Measurements from ENCODE around the gene TCF7L1.

TCF7L1 gene

DNA sequence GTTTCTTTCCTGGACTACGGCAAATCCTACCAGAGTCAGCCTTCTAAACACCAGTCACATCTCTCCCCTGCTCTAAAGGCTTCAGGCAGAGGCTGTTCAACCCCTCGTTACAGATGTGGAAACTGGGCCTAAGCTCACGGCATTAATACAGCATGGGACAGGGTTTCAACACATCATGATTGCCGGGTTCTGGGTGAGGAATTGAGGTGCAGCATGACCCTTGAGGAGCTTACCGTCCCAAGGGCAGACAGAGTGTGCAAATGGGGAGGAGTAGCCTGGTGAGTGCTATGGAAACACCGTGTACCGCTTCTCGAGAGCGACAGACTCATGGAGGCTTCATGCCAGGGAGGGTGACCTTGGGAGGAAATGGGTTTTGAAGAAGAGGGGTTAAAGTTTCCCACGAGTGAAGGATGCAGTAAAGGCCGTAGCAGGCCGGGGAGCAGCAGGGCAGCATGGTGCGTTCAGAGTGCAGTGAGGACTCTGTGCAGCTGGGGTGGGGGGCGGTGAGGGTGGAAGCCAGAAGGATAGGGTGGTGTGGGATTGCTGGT is 143.5 kb downstream of the TCF7L1 start:
- TF ChIP-seq, protein P1, sequence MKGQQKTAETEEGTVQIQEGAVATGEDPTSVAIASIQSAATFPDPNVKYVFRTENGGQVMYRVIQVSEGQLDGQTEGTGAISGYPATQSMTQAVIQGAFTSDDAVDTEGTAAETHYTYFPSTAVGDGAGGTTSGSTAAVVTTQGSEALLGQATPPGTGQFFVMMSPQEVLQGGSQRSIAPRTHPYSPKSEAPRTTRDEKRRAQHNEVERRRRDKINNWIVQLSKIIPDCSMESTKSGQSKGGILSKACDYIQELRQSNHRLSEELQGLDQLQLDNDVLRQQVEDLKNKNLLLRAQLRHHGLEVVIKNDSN (IDR thresholded peaks at IDR 0.05) = no peak
- TF ChIP-seq TAF1 (IDR thresholded peaks at IDR 0.05; ENCODE audit: low read depth) = no peak
- no peak for TF ChIP-seq CEBPB (IDR thresholded peaks at IDR 0.05)

DNA sequence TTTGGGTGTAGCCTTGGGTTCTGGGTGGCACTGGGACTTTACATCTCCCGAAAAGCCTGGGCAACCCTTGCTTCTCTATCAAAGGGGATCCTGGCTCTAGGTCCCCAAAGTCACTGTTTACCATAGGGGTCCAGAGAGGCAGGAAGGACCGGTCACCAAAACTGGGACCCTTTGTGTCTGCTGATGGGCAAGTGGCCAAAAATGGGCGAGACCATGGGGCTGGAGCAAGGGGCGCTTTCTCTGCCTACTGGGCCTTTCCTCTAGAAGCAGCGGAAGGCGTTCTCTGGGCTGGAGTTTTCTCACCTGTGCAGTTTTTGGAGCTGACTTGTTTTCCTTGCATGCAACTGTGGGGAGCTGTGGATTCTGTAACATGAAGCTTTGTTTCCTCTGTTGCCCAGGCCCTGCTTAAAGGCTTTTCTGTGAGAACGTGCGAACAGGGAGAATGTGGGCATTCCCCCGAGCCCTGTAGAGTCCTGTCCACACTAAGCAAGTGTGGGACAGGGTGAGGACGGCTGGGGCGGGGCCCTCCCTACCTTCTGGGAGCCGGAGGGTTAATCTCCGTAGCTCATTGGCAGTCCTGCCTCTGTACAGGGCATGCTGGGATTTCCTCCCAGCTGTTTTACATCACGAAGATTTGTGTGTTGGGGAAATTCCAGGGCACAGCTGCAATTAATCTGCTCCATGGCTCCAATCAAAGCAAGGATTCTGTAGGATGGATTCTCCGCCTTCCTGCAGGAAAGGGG is 144.4 kb downstream of the TCF7L1 start:
- TF ChIP-seq, protein P2, sequence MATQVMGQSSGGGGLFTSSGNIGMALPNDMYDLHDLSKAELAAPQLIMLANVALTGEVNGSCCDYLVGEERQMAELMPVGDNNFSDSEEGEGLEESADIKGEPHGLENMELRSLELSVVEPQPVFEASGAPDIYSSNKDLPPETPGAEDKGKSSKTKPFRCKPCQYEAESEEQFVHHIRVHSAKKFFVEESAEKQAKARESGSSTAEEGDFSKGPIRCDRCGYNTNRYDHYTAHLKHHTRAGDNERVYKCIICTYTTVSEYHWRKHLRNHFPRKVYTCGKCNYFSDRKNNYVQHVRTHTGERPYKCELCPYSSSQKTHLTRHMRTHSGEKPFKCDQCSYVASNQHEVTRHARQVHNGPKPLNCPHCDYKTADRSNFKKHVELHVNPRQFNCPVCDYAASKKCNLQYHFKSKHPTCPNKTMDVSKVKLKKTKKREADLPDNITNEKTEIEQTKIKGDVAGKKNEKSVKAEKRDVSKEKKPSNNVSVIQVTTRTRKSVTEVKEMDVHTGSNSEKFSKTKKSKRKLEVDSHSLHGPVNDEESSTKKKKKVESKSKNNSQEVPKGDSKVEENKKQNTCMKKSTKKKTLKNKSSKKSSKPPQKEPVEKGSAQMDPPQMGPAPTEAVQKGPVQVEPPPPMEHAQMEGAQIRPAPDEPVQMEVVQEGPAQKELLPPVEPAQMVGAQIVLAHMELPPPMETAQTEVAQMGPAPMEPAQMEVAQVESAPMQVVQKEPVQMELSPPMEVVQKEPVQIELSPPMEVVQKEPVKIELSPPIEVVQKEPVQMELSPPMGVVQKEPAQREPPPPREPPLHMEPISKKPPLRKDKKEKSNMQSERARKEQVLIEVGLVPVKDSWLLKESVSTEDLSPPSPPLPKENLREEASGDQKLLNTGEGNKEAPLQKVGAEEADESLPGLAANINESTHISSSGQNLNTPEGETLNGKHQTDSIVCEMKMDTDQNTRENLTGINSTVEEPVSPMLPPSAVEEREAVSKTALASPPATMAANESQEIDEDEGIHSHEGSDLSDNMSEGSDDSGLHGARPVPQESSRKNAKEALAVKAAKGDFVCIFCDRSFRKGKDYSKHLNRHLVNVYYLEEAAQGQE (IDR thresholded peaks at IDR 0.05; ENCODE audit: low read depth) = no peak
- TF ChIP-seq FOXM1 (IDR thresholded peaks at IDR 0.05; ENCODE audit: borderline replicate concordance, low read depth) (no peak), YY1 (IDR thresholded peaks at IDR 0.05; ENCODE audit: low read depth) (no peak), CREB1 (IDR thresholded peaks at IDR 0.05; ENCODE audit: low read depth) (no peak), TCF12 (IDR thresholded peaks at IDR 0.05; ENCODE audit: low read depth) (no peak), RAD21 (IDR thresholded peaks at IDR 0.05; ENCODE audit: low read depth) (no peak), TAF1 (IDR thresholded peaks at IDR 0.05; ENCODE audit: low read depth) (no peak), TEAD4 (IDR thresholded peaks at IDR 0.05) (no peak), CEBPB (IDR thresholded peaks at IDR 0.05) (no peak), EGR1 (IDR thresholded peaks at IDR 0.05) (no peak), NFIC (IDR thresholded peaks at IDR 0.05) (no peak), EP300 (IDR thresholded peaks at IDR 0.05; ENCODE audit: borderline replicate concordance) (no peak), ZBTB7A (IDR thresholded peaks at IDR 0.05; ENCODE audit: low read depth) (no peak)
- TF ChIP-seq, protein P1 (IDR thresholded peaks at IDR 0.05) = no peak
- TF ChIP-seq, protein P3, sequence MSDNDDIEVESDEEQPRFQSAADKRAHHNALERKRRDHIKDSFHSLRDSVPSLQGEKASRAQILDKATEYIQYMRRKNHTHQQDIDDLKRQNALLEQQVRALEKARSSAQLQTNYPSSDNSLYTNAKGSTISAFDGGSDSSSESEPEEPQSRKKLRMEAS (IDR thresholded peaks at IDR 0.05) = no peak

DNA sequence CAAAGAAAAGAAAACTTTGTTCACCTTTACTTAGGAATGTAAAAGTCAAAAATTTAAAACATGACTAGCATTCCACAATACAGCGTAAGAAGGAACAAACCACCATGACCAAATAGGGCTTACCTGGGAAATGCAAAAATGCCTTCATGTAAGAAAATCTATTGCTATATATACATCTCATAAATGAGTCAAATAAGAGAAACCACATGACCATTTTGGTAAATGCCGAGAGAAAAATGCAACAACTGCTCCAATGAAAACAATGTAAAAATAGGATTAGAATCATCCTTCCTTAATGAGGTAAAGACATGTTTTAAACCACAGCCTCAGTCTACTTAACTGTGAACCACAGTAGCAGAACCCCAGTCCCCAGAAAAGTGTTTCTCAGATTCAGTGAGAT is 145.2 kb downstream of the TCF7L1 start:
- no peak for TF ChIP-seq ZBTB7A (IDR thresholded peaks at IDR 0.05; ENCODE audit: low read depth)
- no peak for TF ChIP-seq EGR1 (IDR thresholded peaks at IDR 0.05)
- TF ChIP-seq TEAD4 (IDR thresholded peaks at IDR 0.05) = no peak
- no peak for TF ChIP-seq NFIC (IDR thresholded peaks at IDR 0.05)
- TF ChIP-seq RAD21 (IDR thresholded peaks at IDR 0.05; ENCODE audit: low read depth) = no peak
- TF ChIP-seq EP300 (IDR thresholded peaks at IDR 0.05; ENCODE audit: borderline replicate concordance) = no peak
- TF ChIP-seq TAF1 (IDR thresholded peaks at IDR 0.05; ENCODE audit: low read depth) = no peak
- no peak for TF ChIP-seq TCF12 (IDR thresholded peaks at IDR 0.05; ENCODE audit: low read depth)
- TF ChIP-seq, protein P2 (IDR thresholded peaks at IDR 0.05; ENCODE audit: low read depth) = no peak

DNA sequence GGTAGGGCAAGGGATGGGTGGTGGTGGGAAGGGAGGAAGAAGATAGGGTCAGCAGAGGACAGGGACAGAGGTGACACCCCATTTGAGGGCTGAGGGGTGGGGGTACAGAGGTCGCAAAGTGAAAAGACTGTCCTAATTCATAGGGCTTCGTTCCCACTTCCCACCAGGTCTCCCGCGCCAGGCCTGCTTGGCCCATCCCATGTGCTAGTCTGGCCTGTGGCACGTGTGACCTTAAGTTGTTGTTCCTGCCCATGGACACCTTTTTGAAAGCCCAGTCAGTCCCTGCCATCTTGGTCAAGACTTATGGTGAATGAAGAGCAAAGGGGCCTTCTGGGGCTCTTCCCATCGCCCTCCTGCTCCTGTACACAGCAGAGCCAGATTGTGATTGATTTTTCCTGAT is 148.4 kb downstream of the TCF7L1 start:
- TF ChIP-seq, protein P3 (IDR thresholded peaks at IDR 0.05) = no peak
- TF ChIP-seq FOXM1 (IDR thresholded peaks at IDR 0.05; ENCODE audit: borderline replicate concordance, low read depth) = no peak
- TF ChIP-seq TCF12 (IDR thresholded peaks at IDR 0.05; ENCODE audit: low read depth) = no peak

DNA sequence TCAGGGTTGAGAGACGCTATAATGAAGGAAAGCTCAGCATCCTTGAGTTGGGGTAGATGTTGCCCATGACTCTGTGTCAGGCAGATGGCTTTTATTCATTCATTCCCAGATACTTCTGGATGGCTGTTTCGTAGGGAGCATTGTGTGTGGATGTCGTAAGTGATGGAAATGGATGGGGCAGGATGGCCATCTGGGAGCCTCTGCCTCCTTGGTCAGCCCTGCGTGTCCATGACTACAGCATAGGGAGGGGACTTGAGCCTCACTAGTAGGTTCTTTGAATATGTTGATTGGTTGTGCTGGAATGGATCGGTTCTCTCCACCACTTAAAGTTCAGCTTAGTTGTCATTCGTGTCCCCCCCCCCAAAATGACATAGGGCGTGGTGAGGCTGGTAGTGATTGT is 149.7 kb downstream of the TCF7L1 start:
- TF ChIP-seq, protein P3 (IDR thresholded peaks at IDR 0.05) = no peak
- no peak for TF ChIP-seq RAD21 (IDR thresholded peaks at IDR 0.05; ENCODE audit: low read depth)
- TF ChIP-seq CEBPB (IDR thresholded peaks at IDR 0.05) = no peak
- no peak for TF ChIP-seq YY1 (IDR thresholded peaks at IDR 0.05; ENCODE audit: low read depth)
- TF ChIP-seq, protein P2 (IDR thresholded peaks at IDR 0.05; ENCODE audit: low read depth) = no peak
- TF ChIP-seq EGR1 (IDR thresholded peaks at IDR 0.05) = no peak
- TF ChIP-seq NFIC (IDR thresholded peaks at IDR 0.05) = no peak
- TF ChIP-seq TAF1 (IDR thresholded peaks at IDR 0.05; ENCODE audit: low read depth) = no peak
- TF ChIP-seq, protein P1 (IDR thresholded peaks at IDR 0.05) = no peak
